HuH-7.5 (cell line): ENCODE measurements around the gene MRPL12.
"Not testable (repeated sequence)": the region's sequence is repeated elsewhere in the genome, so short reads cannot be mapped to it uniquely, and the experiment has no call there.

Experiments used
- DNase-seq: peaks from one replicate; pipeline ENCODE4 v3.0.0; 2011; ENCODE audit warnings: low spot score

MRPL12 gene

DNA sequence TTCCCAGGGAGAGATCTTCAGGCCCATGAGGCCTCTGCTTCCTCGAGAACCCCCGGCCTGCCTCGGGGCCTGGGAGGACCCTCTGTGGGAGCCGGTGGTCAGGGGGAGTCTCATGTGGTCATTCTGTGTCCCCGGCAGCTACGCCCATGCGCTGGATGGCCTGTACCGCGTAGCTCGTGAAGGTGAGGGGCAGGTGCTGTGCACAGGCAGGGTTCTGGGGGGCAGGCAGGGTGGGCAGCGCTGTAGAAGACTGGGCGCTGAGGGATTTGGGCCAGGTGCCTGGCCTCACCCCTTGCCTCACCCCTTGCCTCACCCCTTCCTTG is 13.5 kb downstream of the MRPL12 start:
- no peak for DNase-seq

DNA sequence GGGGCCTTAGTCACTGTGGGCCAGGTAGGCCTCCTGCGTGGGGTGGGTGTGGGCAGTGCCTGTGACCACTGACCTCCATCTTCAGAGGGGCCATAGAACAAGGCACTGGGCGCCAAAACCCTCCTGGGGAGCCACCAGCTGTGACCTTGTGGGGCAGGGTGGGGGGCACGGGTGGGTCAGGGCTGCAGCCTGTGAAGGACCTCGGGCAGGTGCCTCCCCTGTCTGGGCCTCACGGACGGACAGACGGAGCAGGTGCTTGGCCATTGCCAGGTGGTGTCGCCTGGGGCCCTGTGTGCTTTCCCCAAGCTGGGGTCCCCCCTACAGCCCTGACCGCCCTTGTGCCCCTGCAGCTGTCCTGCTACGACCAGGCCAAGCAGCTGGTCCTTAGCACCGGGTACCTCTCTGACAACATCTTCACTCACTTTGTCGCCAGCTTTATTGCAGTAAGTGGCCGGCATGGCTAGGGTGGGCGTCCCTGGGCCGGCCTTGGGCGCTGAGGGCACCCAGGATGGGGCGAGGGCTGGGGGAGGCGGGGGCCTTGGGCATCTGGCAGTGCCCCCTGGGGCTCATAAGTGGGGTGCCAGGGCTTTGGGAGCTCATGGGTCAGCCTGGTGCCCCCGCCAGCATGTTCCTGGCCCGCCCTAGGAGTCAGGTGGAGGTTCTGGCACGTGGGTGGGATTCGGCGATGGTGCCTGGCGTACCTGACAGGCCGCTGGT is 14.0 kb downstream of the MRPL12 start:
- DNase-seq, result no peak

DNA sequence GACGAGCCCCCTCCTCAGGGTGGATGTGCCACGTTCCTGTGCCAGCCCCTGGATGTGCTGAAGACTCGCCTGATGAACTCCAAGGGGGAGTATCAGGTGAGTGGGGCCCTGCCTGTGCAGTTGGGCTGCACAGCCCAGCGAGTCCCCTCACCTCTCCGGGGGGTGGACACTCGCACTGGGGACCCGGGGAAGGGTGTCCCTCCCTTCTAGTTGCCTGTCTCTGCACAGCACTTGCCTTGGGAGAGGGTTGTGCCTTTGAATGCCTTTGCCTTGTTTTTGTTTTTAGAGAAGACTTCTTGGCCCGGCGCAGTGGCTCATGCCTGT is 14.6 kb downstream of the MRPL12 start:
- DNase-seq, result no peak

DNA sequence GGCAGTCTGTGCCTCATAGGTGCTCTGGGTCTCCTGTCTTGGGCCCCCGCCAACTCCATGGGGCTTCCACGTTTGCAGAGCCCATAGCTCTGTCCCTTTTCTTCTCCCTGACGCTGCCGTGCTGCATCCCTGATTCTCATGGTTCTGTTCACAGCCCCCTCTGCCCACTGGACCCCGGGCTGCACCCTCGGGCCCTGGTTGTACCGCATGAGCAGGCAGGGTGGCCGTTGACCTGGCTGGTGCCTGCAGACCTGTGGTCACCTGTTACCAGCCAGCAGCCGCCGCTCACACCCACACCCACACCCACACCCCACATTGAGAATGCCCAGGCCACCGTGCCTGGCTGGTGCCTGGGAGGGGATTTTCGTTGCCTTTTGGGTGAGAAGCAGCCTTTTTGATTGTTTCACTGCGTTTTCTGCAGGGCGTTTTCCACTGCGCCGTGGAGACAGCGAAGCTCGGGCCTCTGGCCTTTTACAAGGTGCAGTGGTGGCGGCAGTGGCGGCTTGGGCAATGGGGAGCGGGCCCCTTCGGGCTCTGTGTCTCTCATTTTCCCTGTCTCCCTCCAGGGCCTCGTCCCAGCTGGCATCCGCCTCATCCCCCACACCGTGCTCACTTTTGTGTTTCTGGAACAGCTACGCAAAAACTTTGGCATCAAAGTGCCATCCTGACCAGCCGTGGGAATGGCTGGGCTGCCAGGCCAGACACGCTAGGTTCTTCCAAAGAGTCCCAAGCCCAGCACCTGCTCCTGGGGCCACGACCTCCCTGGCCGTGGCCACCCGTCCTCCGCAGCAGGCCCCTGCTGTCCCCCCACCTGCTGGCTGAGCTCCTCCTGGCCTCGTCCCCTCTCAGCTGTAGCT is 16.5 kb downstream of the MRPL12 start:
- DNase-seq, result no peak

DNA sequence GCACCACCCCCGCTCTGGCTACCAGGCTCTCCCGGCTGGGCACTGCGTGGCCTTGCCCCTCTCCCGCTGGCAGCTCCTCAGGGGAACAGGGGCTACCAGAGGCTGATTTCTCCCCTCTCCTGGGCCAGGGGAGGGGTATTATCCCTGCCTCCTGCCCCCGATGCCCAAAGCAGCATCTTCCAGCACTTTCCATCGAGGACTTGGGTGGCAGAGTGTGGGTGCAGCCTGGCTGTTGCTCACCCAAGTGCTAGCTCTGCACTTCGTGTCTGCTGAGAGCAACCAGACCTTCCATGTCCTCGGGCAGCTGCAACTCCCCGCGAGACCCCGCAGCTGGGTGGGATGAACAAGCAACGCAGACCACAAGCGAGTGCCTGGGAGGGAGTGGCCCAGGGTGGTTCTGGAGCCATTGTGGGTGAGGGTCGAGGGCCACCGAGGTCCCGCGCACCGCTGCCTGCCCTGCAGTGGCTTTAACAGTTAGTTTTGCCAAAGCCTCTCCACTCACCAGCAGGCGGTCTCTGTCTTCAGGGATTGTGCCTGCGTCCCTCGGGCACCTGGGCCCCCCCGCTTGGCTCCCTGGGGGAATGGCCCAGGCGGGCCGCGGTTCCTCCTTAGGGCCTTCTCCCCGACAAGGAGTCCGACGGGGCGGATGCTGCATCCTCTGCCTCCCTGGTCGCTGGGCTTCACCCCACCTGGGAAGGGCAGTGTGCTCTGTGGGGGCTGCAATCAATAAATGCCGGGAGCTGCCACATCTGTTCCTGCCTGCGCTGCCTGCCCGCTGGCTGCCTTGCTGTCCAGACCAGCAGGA is 17.3 kb downstream of the MRPL12 start:
- no peak for DNase-seq

DNA sequence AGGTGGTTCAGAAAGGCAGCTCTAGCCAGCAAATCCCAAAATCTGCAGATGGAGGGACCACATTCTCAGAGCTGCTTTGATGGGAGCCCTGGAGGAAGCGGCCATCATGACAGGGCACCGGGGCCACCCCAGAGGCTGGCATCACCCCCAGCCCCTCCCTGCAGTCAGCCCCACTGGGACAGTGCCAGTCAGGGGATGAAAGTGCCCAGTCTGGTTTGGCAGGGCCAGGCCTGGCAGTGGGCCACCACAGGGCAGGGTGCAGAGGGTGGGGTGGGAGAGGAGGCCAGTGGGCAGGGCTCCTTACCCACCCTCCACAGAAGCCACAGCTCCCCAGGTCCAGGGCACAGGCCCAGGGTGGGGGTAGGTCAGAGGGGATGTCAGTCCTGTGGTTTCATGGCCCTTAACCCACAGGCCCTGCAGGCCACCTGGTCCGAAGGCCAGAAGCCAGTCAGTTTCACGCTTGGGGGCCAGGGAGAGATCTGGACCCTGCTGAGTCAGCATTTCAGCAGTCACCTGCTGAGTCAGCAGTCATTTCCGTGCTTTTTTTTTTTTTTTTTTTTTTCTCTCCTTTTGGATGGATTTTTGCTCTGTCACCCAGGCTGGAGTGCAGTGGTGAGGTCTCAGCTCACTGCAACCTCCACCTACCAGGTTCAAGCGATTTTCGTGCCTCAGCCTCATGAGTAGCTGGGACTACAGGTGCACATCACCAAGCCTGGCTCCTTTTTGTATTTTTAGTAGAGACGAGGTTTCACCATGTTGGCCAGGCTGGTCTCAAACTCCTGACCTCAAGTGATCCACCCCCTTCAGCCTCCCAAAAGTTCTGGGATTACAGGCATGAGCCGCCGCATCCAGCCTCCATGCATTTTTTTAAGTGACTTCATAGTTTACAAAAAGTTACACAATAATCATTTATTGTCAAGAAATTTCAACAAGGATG is 19.3 kb downstream of the MRPL12 start:
- no peak for DNase-seq

DNA sequence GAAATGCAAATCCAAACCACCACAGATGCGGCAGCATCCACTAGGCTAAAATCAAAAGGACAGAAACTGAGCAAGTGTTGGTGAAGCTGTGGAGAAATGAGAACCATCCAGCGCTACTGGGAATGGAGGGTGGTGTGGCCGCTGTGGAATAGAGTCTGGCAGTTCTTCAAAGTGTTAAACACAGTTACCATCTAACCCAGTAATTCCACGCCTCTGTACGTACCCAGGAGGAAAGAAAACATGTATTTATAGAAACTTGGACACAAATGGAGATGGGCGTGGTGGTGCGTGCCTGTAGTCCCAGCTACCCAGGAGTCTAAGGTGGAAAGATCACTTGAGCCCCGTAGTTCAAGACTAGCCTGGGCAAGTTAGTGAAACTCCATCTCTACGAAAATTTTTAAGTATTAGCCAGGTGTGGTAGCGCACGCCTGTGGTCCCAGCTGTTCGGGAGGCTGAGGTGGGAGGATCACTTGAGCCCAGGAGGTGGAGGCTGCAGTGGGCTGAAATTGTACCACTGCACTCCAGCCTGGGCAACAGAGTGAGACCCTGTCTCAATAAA is 20.6 kb downstream of the MRPL12 start:
- no peak for DNase-seq

DNA sequence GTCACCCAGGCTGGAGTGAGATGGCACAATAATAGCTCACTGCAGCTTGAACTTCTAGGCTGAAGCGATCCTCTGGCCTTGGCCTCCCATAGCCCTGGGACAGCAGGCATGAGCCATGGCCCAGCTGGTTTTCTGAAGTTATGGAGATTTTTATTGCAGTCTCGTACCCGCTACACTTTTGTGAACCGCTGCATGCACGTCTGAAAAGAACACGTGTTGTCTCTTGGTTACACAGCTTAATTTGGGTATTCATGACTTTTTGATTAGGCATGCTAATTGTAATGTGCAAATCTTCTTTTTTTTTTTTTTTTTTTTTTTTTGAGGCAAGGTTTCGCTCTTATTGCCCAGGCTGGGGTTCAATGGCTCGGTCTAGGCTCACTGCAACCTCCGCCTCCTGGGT is 22.3 kb downstream of the MRPL12 start:
- no peak for DNase-seq

DNA sequence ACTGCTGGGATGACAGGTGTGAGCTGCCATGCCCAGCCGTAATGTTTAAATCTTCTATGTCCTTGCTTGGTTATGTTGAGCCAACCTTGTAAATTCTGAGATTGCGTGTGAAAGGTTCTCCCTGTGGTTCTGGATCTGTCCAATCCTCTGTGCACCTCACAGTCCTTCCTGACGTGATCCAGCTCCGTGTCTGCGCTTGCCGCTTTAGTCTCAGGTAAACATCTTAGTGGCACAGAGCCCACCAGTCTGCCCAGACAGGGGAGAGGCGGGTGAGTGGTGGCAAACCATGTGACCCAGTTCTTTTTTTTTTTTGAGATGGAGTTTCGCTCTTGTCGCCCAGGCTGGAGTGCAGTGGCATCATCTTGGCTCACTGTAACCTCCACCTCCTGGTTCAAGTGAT is 22.8 kb downstream of the MRPL12 start:
- DNase-seq, result no peak

DNA sequence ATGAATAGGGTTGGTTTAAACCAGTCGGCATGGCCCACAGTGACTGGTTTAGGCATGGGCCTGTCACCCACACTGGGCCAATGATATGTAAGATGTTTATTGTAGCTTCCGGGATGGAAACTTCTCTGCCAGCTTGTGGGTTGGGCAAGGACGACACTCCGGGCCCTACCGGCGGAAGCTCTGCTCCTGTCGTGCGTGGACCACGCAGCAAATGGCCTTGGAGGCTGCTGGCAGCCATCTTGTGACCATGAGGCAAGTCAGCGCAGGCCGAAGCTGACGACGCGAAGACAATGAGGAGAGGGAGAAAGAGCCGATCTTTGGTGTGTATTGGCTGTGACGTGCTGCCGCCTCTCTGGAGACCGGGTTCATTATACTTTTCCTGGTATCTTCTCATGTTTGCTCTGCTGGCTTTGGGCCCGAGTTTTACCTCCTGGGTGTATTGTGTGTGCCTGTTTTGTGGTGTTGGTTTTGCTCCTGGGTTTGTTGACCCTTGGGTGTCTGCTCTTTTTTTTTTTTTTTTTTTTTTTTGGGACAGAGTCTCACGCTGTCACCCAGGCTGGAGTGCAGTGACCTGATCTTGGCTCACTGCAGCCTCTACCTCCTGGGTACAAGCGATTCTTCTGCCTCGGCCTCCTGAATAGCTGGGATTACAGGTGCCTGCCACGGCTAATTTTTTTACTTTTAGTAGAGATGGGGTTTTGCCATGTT is 24.3 kb downstream of the MRPL12 start:
- DNase-seq, result peak; percentile 66

DNA sequence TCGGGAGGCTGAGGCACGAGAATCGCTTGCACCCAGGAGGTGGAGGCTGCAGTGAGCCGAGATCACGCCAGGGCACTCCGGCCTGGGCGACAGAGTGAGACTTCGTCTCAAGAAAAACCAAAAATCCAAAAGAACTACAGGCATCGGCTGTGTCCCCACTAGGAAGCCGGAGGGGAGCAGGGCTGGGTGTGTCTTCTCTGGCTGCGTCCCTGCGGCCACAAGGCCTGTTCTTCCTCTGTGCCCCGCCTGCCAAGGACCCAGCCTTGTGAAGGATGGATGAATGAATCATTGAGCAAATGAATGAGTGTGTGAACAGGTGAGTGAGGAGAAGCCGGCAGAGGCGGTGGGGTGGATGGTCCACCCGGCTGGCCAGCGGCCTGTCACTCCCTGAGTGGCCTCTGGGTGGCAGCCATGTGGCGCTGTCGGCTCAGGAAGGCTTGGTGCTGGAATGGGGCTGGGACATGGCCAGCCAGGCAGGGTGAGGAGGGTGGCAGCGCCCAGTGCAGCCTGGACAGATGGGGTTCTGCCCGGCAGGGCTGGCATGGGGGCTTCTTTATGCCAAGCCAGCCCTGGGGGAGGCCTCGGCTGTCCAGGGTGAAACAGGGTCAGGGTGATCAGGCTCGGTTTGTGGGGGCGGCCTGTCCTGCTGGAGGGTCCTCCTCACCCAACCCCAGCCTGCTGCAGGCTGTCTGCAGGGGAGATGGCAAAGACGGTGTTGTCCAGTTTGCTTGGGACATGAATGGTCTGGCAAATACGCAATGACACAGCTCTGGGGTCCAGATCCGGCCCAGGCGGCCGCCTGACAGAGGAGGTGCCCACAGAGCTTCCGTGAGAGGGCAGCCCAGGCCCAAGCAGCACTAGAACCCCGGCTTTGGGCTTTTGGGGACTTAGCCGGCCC is 30.6 kb downstream of the MRPL12 start:
- DNase-seq, result peak; percentile 98

DNA sequence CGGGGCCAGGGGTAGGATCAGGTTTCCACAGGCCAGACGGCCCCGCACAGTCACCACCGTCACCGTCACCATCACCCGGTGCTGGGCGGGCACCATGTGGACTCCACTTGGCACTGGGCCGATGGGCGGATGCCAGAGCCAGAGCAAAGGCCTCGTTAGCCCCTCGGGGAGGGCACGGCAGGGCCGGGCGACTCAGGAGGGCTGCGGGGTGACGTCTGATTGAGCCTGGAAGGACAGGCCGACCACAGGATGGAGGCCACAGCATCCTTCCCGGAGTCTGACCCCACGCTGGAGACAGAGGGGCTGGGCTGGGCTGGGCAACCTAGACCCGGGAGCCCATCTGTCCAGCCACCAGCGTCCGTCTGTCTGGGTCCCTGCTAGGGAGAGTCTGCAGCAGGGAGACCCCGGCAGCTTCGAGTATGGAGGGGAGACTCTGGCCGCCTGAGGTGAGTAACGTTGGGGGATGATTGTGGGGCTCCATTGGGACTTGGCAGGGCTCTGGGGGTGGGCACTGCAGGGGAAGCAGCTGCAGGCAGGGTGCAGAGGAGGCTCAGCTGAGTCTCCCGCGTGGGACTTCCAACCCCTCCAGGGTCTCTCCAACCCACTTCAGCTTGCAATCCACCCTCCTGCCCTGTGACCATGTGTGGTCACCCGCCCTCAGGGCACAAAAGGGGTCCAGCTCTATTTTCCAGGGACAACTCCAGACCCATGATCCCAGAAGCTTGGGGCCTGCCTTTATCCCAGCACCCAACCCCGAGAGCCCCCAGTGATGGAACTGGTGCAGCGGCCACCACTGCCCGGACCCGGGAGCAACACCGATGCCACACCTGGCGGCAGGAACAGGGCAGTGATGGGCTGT is 31.5 kb downstream of the MRPL12 start:
- no peak for DNase-seq

DNA sequence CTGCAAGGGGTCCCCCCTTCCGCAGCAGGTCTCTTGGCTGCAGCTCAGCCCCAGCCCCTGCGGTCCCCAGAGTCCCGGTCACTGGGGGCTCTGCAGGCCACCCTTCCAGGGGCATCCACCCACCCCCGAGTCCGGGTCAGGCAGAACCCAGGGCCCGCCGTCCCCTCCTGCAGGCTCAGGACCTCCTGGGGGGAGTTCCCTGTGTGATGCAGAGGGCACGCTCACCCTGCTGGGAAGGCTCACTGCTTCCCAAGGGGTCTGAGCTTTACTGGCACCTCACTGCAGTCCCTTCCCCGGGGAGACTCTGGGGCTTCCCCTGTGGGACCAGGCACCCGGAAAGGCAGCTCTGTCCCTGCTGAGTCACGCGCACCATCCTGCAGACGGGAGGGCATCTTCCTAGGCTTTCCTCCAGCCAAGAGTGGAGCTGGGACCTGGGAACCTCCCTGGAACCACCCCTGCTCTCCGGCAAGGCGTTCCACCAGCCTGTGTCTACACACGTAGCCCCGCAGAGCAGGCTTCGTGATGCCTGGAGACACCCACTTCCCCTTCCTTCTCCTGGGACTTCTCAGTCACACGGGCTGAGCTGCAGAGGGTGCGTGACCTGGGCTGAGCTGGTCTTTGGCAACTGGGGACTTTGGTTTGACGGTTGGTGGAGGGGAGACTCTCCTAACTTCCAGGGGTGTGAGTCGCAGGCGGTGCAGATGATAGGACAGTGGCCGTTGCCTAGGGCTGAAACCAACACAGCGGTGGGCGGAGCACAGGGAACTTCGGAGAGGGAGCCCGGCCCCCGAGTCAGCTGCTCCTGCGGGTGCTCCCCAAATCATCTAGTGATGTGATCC is 32.3 kb downstream of the MRPL12 start:
- DNase-seq, result peak; percentile 49

DNA sequence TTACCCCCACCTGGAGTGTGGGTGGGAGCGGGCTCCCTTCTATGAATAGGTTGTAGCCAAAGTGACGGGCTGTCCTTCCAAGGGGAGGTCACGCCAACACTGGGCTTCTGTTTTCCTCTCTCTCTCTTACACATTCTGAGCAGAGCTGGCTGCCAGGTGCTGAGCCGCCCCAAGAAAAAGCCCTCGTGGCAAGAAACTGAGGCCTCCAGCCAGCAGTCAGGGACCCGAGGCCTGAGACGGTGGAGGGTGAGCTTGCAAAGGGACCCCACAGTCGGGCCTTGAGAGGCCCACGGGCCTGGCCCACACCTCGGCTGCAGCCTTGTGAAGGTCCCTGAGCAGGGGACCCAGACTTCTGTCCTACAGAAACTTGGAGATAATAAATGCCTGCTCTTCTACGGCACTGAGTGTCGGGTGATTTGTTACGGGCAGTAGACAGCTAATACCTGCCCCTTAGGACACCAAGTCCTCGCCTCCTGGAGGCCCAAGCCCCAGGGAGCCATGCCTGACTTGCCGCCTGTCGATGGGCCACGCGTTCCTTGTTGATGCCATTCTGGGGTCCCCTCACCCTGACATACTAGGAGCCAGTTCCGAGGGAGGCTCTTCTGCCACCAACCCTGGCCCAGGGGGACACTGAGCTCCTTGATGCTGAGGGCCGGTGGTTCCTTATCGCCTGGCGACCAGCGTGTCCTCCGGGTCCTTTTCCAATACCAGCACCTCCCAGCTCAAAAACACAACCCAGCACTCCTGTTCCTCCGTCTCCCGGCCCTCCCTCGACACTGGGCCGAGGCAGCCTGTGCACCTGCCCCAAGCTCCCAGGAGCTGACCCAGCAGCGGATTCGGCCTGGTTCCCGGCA is 35.0 kb downstream of the MRPL12 start:
- no peak for DNase-seq

DNA sequence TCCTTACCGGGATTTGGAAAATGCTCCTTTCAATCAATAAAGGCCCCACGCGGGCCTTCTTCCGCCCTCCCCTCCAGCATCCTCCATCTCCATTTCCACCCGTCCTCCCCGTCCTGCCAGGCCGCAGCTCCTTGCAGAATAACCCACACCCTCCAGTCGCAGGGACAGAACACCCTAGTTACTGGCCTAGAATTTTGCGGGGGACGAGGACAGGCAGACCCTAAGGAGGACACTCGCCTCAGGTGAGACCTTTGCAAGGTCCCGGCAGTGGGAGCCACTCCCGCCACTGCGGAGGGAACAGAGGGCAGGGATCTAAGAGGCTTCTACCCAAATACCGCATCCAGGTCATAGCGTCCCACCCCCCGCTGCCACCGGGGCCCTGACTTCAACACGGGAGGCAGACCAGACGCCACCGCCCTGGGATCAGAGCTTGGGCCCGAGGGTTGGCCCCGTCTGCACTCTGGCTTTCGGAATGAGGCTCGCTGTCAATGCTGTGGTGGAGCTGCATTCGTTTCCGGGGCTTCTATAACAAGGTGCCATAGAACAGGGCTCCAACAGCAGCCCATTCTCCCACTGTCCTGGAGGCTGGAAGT is 35.7 kb downstream of the MRPL12 start:
- no peak for DNase-seq

DNA sequence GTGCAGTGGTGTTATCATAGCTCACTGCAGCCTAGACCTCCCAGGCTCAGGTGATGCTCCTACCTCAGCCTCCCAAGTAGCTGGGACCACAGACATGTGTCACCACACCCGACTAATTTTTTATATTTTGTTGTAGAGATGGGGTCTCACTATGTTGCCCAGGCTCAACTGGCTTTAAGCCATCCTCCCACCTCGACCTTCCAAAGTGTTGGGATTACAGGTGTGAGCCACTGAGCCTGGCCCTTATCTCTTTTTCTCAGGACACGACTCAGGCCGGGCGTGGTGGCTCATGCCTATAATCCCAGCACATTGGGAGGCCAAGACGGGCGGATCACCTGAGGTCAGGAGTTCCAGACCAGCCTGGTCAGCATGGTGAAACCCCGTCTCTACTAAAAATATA is 36.4 kb downstream of the MRPL12 start:
- DNase-seq, result not testable (repeated sequence)
